Suprapubic skin (tissue), 4 donors: Measurements from ENCODE around the gene PDPN.

ENCODE experiments used
- CTCF ChIP-seq, 2 donors: fragments of 200-600 bp in 1 of 2; fragments of 450-650 bp in 1 of 2; sonication (generic) in 1 of 2; IDR thresholded peaks; one replicate each; pipeline ENCODE4 v1.5.1; 2016 to 2019; ENCODE audit warnings: antibody characterized with exemption in 2 of 2, mild to moderate bottlenecking in 1 of 2, moderate library complexity in 1 of 2
- POLR2A ChIP-seq, 2 donors: fragments of 450-650 bp; IDR thresholded peaks; one replicate each; pipeline ENCODE4 v1.6.1; 2017; ENCODE audit warnings: antibody characterized with exemption in 2 of 2, mild to moderate bottlenecking in 2 of 2, moderate library complexity in 2 of 2
- POLR2AphosphoS5 ChIP-seq, 3 donors: sonication (generic); formaldehyde crosslinking; IDR thresholded peaks; one replicate each; pipeline ENCODE4 v1.6.1; 2017; ENCODE audit warnings: antibody characterized with exemption in 3 of 3

- no peak for TF ChIP-seq CTCF (IDR thresholded peaks at IDR 0.05)
- TF ChIP-seq POLR2A (IDR thresholded peaks at IDR 0.05) = no peak
- no peak for TF ChIP-seq POLR2AphosphoS5 (IDR thresholded peaks at IDR 0.05)
Measured at GRCh38 chr1:13560541-13560940, 23.1 kb upstream of the PDPN start.
